ENCODE results near the gene APOBEC3H.

GRCh38 chr22:39152024-39152510 lies 55.0 kb downstream of the APOBEC3H start:
- TF ChIP-seq EZH2 (IDR thresholded peaks at IDR 0.05; ENCODE audit: borderline replicate concordance, low read depth, low read length, severe bottlenecking): no peak
- no peak for TF ChIP-seq CTCF (IDR thresholded peaks at IDR 0.05; ENCODE audit: extremely low read depth in 1 of 2, insufficient read depth in 1 of 2, low read depth in 1 of 2, low read length in 2 of 2)
